Activated gamma-delta T cell treated with anti-CD3 and anti-CD28 coated beads, Interleukin-2, amount 50 U/mL, for 16 hours (primary cell): ENCODE data around the gene DIO2.

Experiments
- DNase-seq: peaks from one replicate; pipeline ENCODE4 v3.0.0-alpha.2; 2020; ENCODE audit warnings: low read depth

The DIO2 gene

DNA sequence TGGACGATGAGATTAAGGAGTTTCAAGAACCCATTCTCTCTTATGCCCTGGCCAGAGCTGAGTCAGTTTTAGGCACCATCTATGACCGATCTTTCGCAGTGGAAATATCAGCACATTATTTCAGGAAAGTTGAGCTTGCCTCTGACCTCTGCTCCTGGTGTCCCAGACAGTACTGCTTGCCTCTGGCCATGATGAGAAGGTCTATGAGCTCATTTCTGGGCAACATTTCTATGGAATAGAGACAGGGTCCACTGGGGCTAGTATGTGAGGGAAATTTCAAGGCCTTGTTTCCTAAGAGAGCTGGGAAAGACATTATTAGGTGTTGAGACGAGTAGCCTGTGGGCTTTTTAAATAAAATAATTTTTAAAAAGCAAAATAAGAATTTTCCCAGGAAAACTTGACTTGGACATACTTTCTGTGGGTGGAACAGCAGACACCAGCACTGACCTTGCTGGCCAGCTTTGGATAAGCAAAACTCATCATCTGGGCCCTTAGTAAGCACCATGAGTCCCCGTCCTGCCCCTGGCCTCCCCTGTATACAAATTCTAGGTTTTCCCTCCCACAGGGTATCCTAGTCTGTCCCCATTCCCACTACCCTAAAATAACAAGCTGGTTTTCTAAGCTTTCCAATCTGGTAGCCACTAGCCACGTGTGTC, 43.4 kb downstream of the DIO2 start:
- DNase-seq = no peak

DNA sequence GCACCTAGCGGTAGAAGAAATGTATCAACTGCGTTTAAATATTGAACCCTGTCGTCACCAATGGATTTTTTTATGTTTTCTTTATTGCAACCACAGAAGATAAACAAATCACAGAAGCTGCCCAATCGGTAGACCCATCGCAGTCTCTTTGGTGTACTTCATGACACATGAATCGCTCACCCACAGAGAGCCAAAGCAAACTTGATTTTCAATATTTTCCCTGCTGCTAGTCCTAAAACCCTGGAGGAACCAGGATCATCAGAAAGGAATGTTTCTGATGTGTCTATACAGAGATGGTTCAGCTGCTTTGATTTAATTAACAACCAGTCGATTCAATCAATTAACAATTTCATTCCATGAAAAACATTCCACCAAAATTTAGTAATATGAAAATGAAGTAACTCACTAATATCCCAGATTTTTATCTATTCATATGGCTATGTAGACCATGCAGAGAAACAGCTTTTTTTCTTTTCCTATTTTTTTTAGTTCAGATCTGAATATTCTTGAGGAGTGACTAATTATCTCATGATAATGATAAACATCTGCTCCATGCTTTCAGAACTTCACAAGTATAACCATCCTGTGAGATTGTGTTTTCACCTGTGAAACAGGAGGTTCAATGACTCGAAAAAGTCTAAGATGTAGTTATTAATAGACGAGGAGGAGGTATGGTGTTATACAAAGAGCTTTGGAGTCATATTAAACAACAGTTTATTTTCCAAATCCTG, 46.1 kb downstream of the DIO2 start:
- DNase-seq = no peak

DNA sequence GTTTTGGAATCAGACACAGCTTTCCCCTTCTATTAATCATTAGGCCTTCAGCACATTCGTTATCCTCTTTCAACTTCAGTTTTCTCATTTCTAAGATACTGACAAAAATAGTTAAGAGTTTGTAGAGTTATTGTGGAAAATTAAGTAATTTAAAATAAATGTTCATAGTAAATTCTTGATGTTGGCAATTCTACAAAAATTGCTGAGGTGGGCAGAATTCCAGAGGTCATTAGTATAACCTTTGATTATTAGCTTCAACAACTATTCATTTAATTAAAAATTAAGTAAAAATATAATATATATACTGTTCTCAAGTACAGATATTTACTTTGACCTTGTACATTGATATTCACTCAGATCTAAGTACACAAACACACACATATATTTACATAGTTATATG, 58.5 kb downstream of the DIO2 start:
- DNase-seq = no peak

DNA sequence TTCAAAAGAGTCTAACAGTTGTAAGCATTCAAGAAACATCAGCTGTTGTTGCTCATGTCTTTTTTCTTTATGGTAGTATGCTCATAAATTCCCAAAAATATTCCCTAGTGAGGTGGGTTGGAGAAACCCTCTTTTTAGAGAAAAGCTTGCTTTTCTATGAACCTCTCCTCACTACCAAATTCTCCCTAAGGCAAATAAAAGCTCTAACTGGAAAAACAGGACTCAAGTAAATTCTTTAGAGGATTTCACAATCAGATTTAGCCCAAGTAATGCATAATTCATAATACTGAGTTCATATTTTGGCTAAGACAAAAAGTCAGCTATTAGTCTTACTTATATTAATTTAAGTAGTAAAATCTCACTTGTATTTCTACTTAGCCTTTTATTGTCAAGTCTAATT, 59.1 kb downstream of the DIO2 start:
- no peak for DNase-seq

DNA sequence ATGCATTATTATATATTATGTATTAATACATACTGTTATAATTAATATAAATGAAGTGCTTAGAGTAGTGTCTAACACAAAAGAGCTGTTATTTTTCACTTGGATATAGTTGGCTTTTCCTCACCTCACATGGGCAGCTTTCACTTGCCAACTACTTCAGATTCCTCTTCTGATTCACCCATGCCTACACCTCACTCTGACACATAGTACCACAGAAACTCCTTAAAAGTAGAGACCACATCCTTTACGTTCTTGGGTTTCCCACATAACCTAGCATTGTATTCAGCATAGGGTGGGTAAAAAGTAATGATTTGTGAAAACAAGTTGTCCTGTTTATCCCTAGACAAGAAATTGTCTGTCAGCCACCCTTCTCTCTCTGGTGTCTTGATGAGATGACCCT, 61.0 kb downstream of the DIO2 start:
- DNase-seq = no peak
